GM23248 (cell line): Measurements from ENCODE around the gene RPS6KA5. TPM values are rescaled to one million over a fixed set of nuclear protein-coding genes. Genes with fewer than 3 reads are reported as not detected.

ENCODE experiments used
- DNase-seq: peaks from one replicate; pipeline ENCODE4 v3.0.0-alpha.2; 2015
- H2AFZ ChIP-seq: fragments of 200-600 bp; sonication (generic); 2 replicates; pipeline ENCODE4 v1.6.1; 2016; ENCODE audit warnings: antibody characterized with exemption
- H3F3A ChIP-seq: fragments of 200-600 bp; sonication (generic); 2 replicates; pipeline ENCODE4 v1.6.1; 2016; ENCODE audit warnings: mild to moderate bottlenecking, antibody characterized with exemption, mixed run types; ENCODE audit not compliant: insufficient read depth
- H3K27ac ChIP-seq: fragments of 200-600 bp; sonication (generic); 2 replicates; pipeline ENCODE4 v1.5.1; 2016; ENCODE audit warnings: mild to moderate bottlenecking
- H3K27me3 ChIP-seq: fragments of 200-600 bp; sonication (generic); replicated peaks from 2 replicates; pipeline ENCODE4 v1.6.1; 2016; ENCODE audit warnings: mild to moderate bottlenecking; ENCODE audit not compliant: insufficient read depth
- H3K36me3 ChIP-seq: fragments of 200-600 bp; sonication (generic); 2 replicates; pipeline ENCODE4 v1.6.1; 2016; ENCODE audit warnings: low read depth, mild to moderate bottlenecking
- H3K4me1 ChIP-seq: fragments of 200-600 bp; sonication (generic); 2 replicates; pipeline ENCODE4 v1.6.1; 2016; ENCODE audit warnings: mild to moderate bottlenecking; ENCODE audit not compliant: insufficient read depth
- H3K4me2 ChIP-seq: fragments of 200-600 bp; sonication (generic); one replicate; pipeline ENCODE4 v1.6.1; 2016; ENCODE audit warnings: mild to moderate bottlenecking; ENCODE audit not compliant: unreplicated experiment
- H3K4me3 ChIP-seq: fragments of 200-600 bp; sonication (generic); 2 replicates; pipeline ENCODE4 v1.5.1; 2016; ENCODE audit warnings: mild to moderate bottlenecking
- H3K79me2 ChIP-seq: fragments of 200-600 bp; sonication (generic); 2 replicates; pipeline ENCODE4 v1.6.1; 2016; ENCODE audit warnings: mild to moderate bottlenecking; ENCODE audit not compliant: insufficient read depth
- H3K9ac ChIP-seq: fragments of 200-600 bp; sonication (generic); 2 replicates; pipeline ENCODE4 v1.6.1; 2016; ENCODE audit warnings: mild to moderate bottlenecking
- H3K9me2 ChIP-seq: fragments of 200-600 bp; sonication (generic); 2 replicates; pipeline ENCODE4 v1.6.1; 2016; ENCODE audit warnings: mixed run types, mild to moderate bottlenecking, moderate library complexity; ENCODE audit not compliant: insufficient read depth
- H3K9me3 ChIP-seq: fragments of 200-600 bp; sonication (generic); one replicate; pipeline ENCODE4 v1.6.1; 2017; ENCODE audit warnings: low read depth
- H4K20me1 ChIP-seq: fragments of 200-600 bp; sonication (generic); 2 replicates; pipeline ENCODE4 v1.6.0; 2016; ENCODE audit not compliant: insufficient read depth
- EZH2 ChIP-seq: fragments of 200-600 bp; sonication (generic); IDR thresholded peaks from 2 replicates; pipeline ENCODE4 v1.6.1; 2018; ENCODE audit warnings: antibody characterized with exemption, mild to moderate bottlenecking; ENCODE audit not compliant: insufficient read depth, poor library complexity, severe bottlenecking
- EZH2phosphoT487 ChIP-seq: fragments of 200-600 bp; sonication (generic); IDR thresholded peaks from 2 replicates; pipeline ENCODE4 v1.6.1; 2018; ENCODE audit warnings: antibody characterized with exemption, moderate library complexity, mild to moderate bottlenecking, low read depth; ENCODE audit not compliant: insufficient read depth
- WGBS, 2 experiments: methylation state at CpG; one replicate each; pipeline ENCODE4 v1.1.6; 2015 to 2017; ENCODE audit warnings: low lambda C conversion rate in 2 of 2, low coverage in 1 of 2; ENCODE audit errors: missing lambda C conversion rate in 2 of 2; 5-methylcytosine and 5-hydroxymethylcytosine counted together
- in situ Hi-C: fragments of 300-500 bp; cut with MboI; formaldehyde crosslinking; loops from 2 replicates; pipeline ENCODE4 v1.15.0; 2020
- polyA plus RNA-seq: library from polyadenylated mRNA; unstranded; fragments of >200 nt; fragmentation: Nextera tagmentation; extraction: Ambion mirVana; gene quantifications from 2 replicates; pipeline ENCODE4 v1.2.1, GENCODE V29; 2016
- total RNA-seq: library from RNA; depleted of rRNA; stranded (reverse); fragments of >200 nt; shearing (Covaris generic); gene quantifications from 2 replicates; pipeline ENCODE4 v1.2.3, GENCODE V29; 2014

RPS6KA5 gene
- total and polyA plus RNA-seq, 2 experiments from 2014 or later = 0.54 to 1.2 TPM

GRCh38 chr14:90968025-90968424 is 92.4 kb downstream of the RPS6KA5 start:
- Histone ChIP-seq H3K4me1 (no peaks in the 10 kb centered on the region), H3K36me3 (no peaks in the 10 kb centered on the region), H3F3A (no peaks in the 10 kb centered on the region), H3K9me2 (no peaks in the 10 kb centered on the region), H3K9me3 (no peaks in the 10 kb centered on the region), H3K27me3 (no peaks in the 10 kb centered on the region), H2AFZ (no peak overlapping the region), H3K4me3 (no peak overlapping the region), H3K27ac (no peak overlapping the region), H3K9ac (no peak overlapping the region), H3K4me2 (no peak overlapping the region), H3K79me2 (no peaks in the 10 kb centered on the region), H4K20me1 (no peaks in the 10 kb centered on the region)
- WGBS, 2 experiments = 69 to 79% methylated on average over 2 of the region's 2 CpGs
- TF ChIP-seq EZH2phosphoT487 = no peak
- no peak for TF ChIP-seq EZH2
- DNase-seq = peak; percentile 3
- in situ Hi-C loops = no loop called here

- in situ Hi-C loops = no loop called here
- Histone ChIP-seq H3K4me1 (no peaks in the 10 kb centered on the region), H3K9me2 (no peaks in the 10 kb centered on the region), H3K27ac (no peak overlapping the region), H3K4me3 (no peak overlapping the region), H3K36me3 (no peaks in the 10 kb centered on the region), H3K4me2 (no peak overlapping the region), H4K20me1 (no peaks in the 10 kb centered on the region), H3K9me3 (no peaks in the 10 kb centered on the region), H3K79me2 (no peaks in the 10 kb centered on the region), H3K9ac (no peak overlapping the region), H2AFZ (no peak overlapping the region), H3K27me3 (no peaks in the 10 kb centered on the region), H3F3A (no peaks in the 10 kb centered on the region)
- WGBS, 2 experiments = 73 to 78% methylated on average over 3 of the region's 3 CpGs
- TF ChIP-seq EZH2 (no peak), EZH2phosphoT487 (no peak)
- DNase-seq = no peak
Measured at GRCh38 chr14:90966493-90966892, 93.9 kb downstream of the RPS6KA5 start.

- Histone ChIP-seq H3K27me3 (no peaks in the 10 kb centered on the region), H3K4me2 (no peak overlapping the region), H3K4me1 (no peaks in the 10 kb centered on the region), H3K27ac (no peak overlapping the region), H3K4me3 (no peak overlapping the region), H4K20me1 (no peaks in the 10 kb centered on the region), H3K79me2 (no peaks in the 10 kb centered on the region), H2AFZ (no peak overlapping the region), H3K9me2 (no peaks in the 10 kb centered on the region), H3F3A (no peaks in the 10 kb centered on the region), H3K9me3 (no peaks in the 10 kb centered on the region), H3K9ac (no peak overlapping the region), H3K36me3 (no peaks in the 10 kb centered on the region)
- DNase-seq = no peak
- in situ Hi-C loops = no loop called here
- WGBS, 2 experiments = 57 to 59% methylated on average over 3 of the region's 3 CpGs
- TF ChIP-seq EZH2 (no peak), EZH2phosphoT487 (no peak)
Measured at GRCh38 chr14:90965765-90966164, 94.7 kb downstream of the RPS6KA5 start.

GRCh38 chr14:90963343-90963742 is 97.1 kb downstream of the RPS6KA5 start:
- in situ Hi-C loops = no loop called here
- DNase-seq = no peak
- H3F3A ChIP-seq = no peaks in the 10 kb centered on the region
- no peak overlapping the region for H3K4me3 ChIP-seq
- H3K4me1 ChIP-seq = no peaks in the 10 kb centered on the region
- H3K27me3 ChIP-seq = no peaks in the 10 kb centered on the region
- no peaks in the 10 kb centered on the region for H3K9me3 ChIP-seq
- no peak for TF ChIP-seq EZH2phosphoT487
- TF ChIP-seq EZH2 = no peak
- no peaks in the 10 kb centered on the region for H3K9me2 ChIP-seq
- H3K4me2 ChIP-seq = no peak overlapping the region
- H3K9ac ChIP-seq = no peak overlapping the region
- 62% methylated on average over 4 of the region's 4 CpGs for WGBS, 2 experiments
- H3K27ac ChIP-seq = no peak overlapping the region
- H3K79me2 ChIP-seq = no peaks in the 10 kb centered on the region
- no peak overlapping the region for H2AFZ ChIP-seq
- H4K20me1 ChIP-seq = no peaks in the 10 kb centered on the region
- no peaks in the 10 kb centered on the region for H3K36me3 ChIP-seq

GRCh38 chr14:90962505-90963109 is 97.8 kb downstream of the RPS6KA5 start:
- Histone ChIP-seq H3K9me3 (no peaks in the 10 kb centered on the region), H3K4me1 (no peaks in the 10 kb centered on the region), H3K4me2 (no peak overlapping the region), H3K27me3 (no peaks in the 10 kb centered on the region), H3F3A (no peaks in the 10 kb centered on the region), H4K20me1 (no peaks in the 10 kb centered on the region), H2AFZ (no peak overlapping the region), H3K4me3 (no peak overlapping the region), H3K36me3 (no peaks in the 10 kb centered on the region), H3K9me2 (no peaks in the 10 kb centered on the region), H3K9ac (no peak overlapping the region), H3K27ac (no peak overlapping the region), H3K79me2 (no peaks in the 10 kb centered on the region)
- TF ChIP-seq EZH2phosphoT487 = no peak
- no peak for TF ChIP-seq EZH2
- in situ Hi-C loops = no loop called here
- 64 to 66% methylated on average over 11 of the region's 11 CpGs for WGBS, 2 experiments
- no peak for DNase-seq
